ENCODE measurements around the gene SLC7A1. TPM values are rescaled to one million over a fixed set of nuclear protein-coding genes. Genes with fewer than 3 reads are reported as not detected.

SLC7A1 gene
- total and polyA plus RNA-seq, 2 donors (not counting 3 experiments of a cell fraction or from before 2014, with no cell fraction given): 21.0 to 79.3 TPM

GRCh38 chr13:29465741-29466293 is 129.7 kb downstream of the SLC7A1 start:
- TF ChIP-seq FOS (IDR thresholded peaks at IDR 0.05; ENCODE audit: borderline replicate concordance, insufficient read depth, low read length) (no peak), GATA2 (IDR thresholded peaks at IDR 0.05; ENCODE audit: insufficient read depth, insufficient read length, low read depth, low read length) (no peak), POLR2AphosphoS5 (IDR thresholded peaks at IDR 0.05; ENCODE audit: insufficient read depth, low read depth, low read length) (no peak)
- no peak for DNase-seq (ENCODE audit: low read depth, low spot score)
- no peaks in the 10 kb centered on the region for H3K9me3 ChIP-seq (replicated peaks; ENCODE audit: control insufficient read depth, insufficient read depth, low read length)
- peak; percentile 68 for FAIRE-seq
- BruUV-seq (replicated peaks): no TSS peak
- H3K27me3 ChIP-seq (ENCODE audit: control insufficient read depth in 2 of 2, insufficient read depth in 2 of 2, low read length in 2 of 2): peaks cover 1 to 9% of the 10 kb centered on the region in 2 experiments
- H3K9ac ChIP-seq (replicated peaks; ENCODE audit: extremely low read depth, insufficient read depth, low read length): no peak overlapping the region
- H3K4me2 ChIP-seq (ENCODE audit: insufficient read depth, low read length): no peak overlapping the region
- no peak overlapping the region for H2AFZ ChIP-seq (ENCODE audit: low read depth, low read length)
- no peaks in the 10 kb centered on the region for H3K9me1 ChIP-seq (replicated peaks; ENCODE audit: control insufficient read depth, extremely low read depth, insufficient read depth, low read length)
- no peaks in the 10 kb centered on the region for H3K79me2 ChIP-seq (ENCODE audit: control insufficient read depth, insufficient read depth, low read length)
- POLR2A ChIA-PET: no interaction called here
- CTCF ChIA-PET: no interaction called here
- H3K27ac ChIP-seq (ENCODE audit: insufficient read depth, low read depth, low read length): no peak overlapping the region
- no peak overlapping the region for H3K4me3 ChIP-seq (replicated peaks in 1 of 3; ENCODE audit: insufficient read depth in 1 of 3, low read depth in 1 of 3, low read length in 3 of 3)
- no peaks in the 10 kb centered on the region for H3K4me1 ChIP-seq (ENCODE audit: control insufficient read depth, extremely low read depth, insufficient read depth, low read length)
- no peaks in the 10 kb centered on the region for H3K36me3 ChIP-seq (ENCODE audit: control insufficient read depth in 2 of 2, extremely low read depth in 1 of 2, insufficient read depth in 2 of 2, low read length in 2 of 2)
- intact Hi-C loops (cut with micrococcal nuclease) (no loop called here), dilution Hi-C loops (cut with MboI; ENCODE audit: extremely low pct_ligation_motif_present, low sequenced_read_pairs) (loop anchor here (25.0 kb wide), 1 partner anchor 246 kb away; no protein-coding TSS in a partner anchor)
- H4K20me1 ChIP-seq (replicated peaks; ENCODE audit: control insufficient read depth, extremely low read depth, insufficient read depth, low read length): no peaks in the 10 kb centered on the region

DNA sequence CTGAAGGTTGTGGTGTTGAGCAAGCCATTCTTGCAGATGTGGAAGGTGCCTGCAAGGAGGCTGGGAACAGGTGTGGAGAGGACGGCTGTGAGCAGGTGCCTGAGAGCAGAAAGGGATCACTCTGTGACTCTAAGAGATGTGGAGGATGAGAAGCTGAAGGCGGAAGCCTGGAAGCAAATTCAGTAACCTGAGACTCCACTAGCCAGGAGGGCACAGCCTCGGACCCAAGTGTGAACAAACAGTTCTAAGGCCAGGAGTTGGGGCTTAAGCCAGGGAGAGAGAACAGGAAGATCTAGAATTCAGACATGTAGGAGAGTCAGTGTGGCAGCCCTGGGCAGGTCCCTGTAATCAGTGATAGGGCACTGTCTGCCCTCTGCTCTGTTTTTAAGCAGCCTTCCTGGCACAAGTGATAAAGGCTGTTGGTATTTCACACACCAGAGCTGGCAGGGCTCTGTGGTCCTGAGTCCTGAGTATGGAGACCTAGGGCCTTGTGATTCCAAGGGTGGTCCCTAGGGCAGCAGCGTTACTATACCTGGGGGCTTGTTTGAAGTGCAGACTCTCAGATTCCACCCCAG is 131.3 kb downstream of the SLC7A1 start:
- ChIA-PET CTCF (interaction anchor here (1.0 kb wide), 1 partner anchor 9 kb away, joined by 3 read pairs; no protein-coding TSS in a partner anchor), POLR2A (no interaction called here)
- no peaks in the 10 kb centered on the region for H3K9me1 ChIP-seq (replicated peaks; ENCODE audit: control insufficient read depth, extremely low read depth, insufficient read depth, low read length)
- no peaks in the 10 kb centered on the region for H3K9me3 ChIP-seq (replicated peaks; ENCODE audit: control insufficient read depth, insufficient read depth, low read length)
- TF ChIP-seq JUN (IDR thresholded peaks at IDR 0.05; ENCODE audit: borderline replicate concordance, insufficient read depth, insufficient read length, low read depth) (no peak), MYC (IDR thresholded peaks at IDR 0.05; ENCODE audit: low read depth, low read length) (no peak), GATA2 (IDR thresholded peaks at IDR 0.05; ENCODE audit: insufficient read depth, insufficient read length, low read depth, low read length) (no peak), POLR2A (IDR thresholded peaks at IDR 0.05; ENCODE audit: low read depth, low read length) (no peak), POLR2AphosphoS5 (IDR thresholded peaks at IDR 0.05; ENCODE audit: insufficient read depth, low read depth, low read length) (no peak)
- TF ChIP-seq, protein P1, sequence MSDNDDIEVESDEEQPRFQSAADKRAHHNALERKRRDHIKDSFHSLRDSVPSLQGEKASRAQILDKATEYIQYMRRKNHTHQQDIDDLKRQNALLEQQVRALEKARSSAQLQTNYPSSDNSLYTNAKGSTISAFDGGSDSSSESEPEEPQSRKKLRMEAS (IDR thresholded peaks at IDR 0.05; ENCODE audit: insufficient read depth, insufficient read length): no peak
- no peak for DNase-seq (ENCODE audit: low read depth, low spot score)
- no peak overlapping the region for H3K27ac ChIP-seq (ENCODE audit: insufficient read depth, low read depth, low read length)
- H3K36me3 ChIP-seq (ENCODE audit: control insufficient read depth in 2 of 2, extremely low read depth in 1 of 2, insufficient read depth in 2 of 2, low read length in 2 of 2): no peaks in the 10 kb centered on the region
- peaks cover 6 to 12% of the 10 kb centered on the region in 2 experiments for H3K27me3 ChIP-seq (ENCODE audit: control insufficient read depth in 2 of 2, insufficient read depth in 2 of 2, low read length in 2 of 2)
- H3K4me3 ChIP-seq (replicated peaks in 1 of 3; ENCODE audit: insufficient read depth in 1 of 3, low read depth in 1 of 3, low read length in 3 of 3): no peak overlapping the region
- no peak overlapping the region for H2AFZ ChIP-seq (ENCODE audit: low read depth, low read length)
- no peak overlapping the region for H3K4me2 ChIP-seq (ENCODE audit: insufficient read depth, low read length)
- no TSS peak for BruUV-seq (replicated peaks)
- H3K79me2 ChIP-seq (ENCODE audit: control insufficient read depth, insufficient read depth, low read length): no peaks in the 10 kb centered on the region
- H4K20me1 ChIP-seq (replicated peaks; ENCODE audit: control insufficient read depth, extremely low read depth, insufficient read depth, low read length): no peaks in the 10 kb centered on the region
- intact Hi-C loops (cut with micrococcal nuclease) (no loop called here), dilution Hi-C loops (cut with MboI; ENCODE audit: extremely low pct_ligation_motif_present, low sequenced_read_pairs) (loop anchor here (25.0 kb wide), 1 partner anchor 248 kb away; no protein-coding TSS in a partner anchor)
- H3K4me1 ChIP-seq (ENCODE audit: control insufficient read depth, extremely low read depth, insufficient read depth, low read length): no peaks in the 10 kb centered on the region
- no peak overlapping the region for H3K9ac ChIP-seq (replicated peaks; ENCODE audit: extremely low read depth, insufficient read depth, low read length)
- no peak for FAIRE-seq

Data from endothelial cell of umbilical vein (primary cell).